ENCODE data around the gene OXSR1. TPM values are rescaled to one million over a fixed set of nuclear protein-coding genes. Genes with fewer than 3 reads are reported as not detected.

The OXSR1 gene
- total and polyA plus RNA-seq, 10 of the 15 experiments (the other 5 are each of a cell fraction or from before 2014, with no cell fraction given), result 12.4 to 54.6 (median 35.7) TPM

DNA sequence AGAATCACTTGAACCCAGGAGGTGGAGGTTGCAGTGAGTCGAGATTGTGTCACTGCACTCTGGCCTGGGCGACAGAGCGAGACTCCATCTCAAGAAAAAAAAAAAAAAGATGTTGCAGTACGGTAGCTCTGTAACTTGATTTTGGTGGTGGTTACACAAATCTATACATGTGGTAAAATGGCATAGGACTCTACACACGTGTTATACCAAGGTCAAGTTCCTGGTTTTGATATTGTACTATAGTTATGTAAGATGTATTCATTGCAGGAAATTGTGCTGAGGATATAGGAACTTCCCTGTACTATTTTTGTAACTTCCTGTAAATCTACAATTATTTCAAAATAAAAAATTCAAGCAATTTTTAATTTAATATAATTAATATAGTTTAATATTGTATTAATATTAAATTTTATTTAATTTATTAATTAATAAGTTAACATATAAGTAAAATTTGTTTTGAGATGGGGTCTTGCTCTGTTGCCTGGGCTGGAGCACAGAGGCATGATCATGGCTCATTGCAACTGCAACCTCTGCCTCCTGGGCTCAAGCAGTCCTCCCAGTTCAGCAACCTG is 16.9 kb upstream of the OXSR1 start:
- ChIA-PET CTCF (interaction anchor here (1.0 to 1.2 kb wide), 2 partner anchors 9 to 16 kb away, joined by 3 to 5 read pairs; no protein-coding TSS in a partner anchor), RAD21 (ENCODE audit: unreplicated experiment) (interaction anchor here (0.6 kb wide), 1 partner anchor 525 kb away, joined by 3 read pairs; no protein-coding TSS in a partner anchor), SMC1A (ENCODE audit: uncharacterized antibody, unreplicated experiment) (interaction anchor here (9.6 kb wide), 1 partner anchor 17 kb away, joined by 64 read pairs; the partner anchor contains the start of gene OXSR1), POLR2A (interaction anchor here (0.7 to 2.2 kb wide), 3 partner anchors 9 to 11 kb away, joined by 3 to 10 read pairs (median 4); partner anchors contain the start of gene ACAA1)
- FAIRE-seq (no peak), ATAC-seq (no peak), DNase-seq (ENCODE audit: low read depth, low spot score) (no peak)
- Histone ChIP-seq H3K4me2 (ENCODE audit: control insufficient read depth, insufficient read depth) (no peak overlapping the region), H3K9ac (ENCODE audit: control insufficient read depth, insufficient read depth, low read length) (no peak overlapping the region), H3K36me3 (ENCODE audit: control insufficient read depth in 2 of 2, insufficient read depth in 2 of 2, low read length in 1 of 2) (no peaks in the 10 kb centered on the region), H3K9me3 (replicated peaks; ENCODE audit: control insufficient read depth, insufficient read depth, low read length) (peaks cover 9% of the 10 kb centered on the region; the same call in 2 of the 3 replicates), H2AFZ (ENCODE audit: control insufficient read depth, low read depth, low read length) (no peak overlapping the region), H3K79me2 (ENCODE audit: control insufficient read depth, insufficient read depth, low read length) (no peaks in the 10 kb centered on the region), H3K27me3 (replicated peaks in 1 of 2; ENCODE audit: control insufficient read depth in 2 of 2, insufficient read depth in 2 of 2, low read length in 1 of 2) (no peaks in the 10 kb centered on the region), H3K27ac (ENCODE audit: control insufficient read depth, insufficient read depth) (no peak overlapping the region), H3K4me3 (no peak overlapping the region), H4K20me1 (ENCODE audit: control insufficient read depth, insufficient read depth) (no peaks in the 10 kb centered on the region), H3K4me1 (ENCODE audit: control insufficient read depth, insufficient read depth, low read length) (peaks cover 14% of the 10 kb centered on the region)
- in situ Hi-C loops (cut with MboI) (no loop called here), intact Hi-C loops (cut with micrococcal nuclease; ENCODE audit: unreplicated experiment) (no loop called here)
- 60% methylated on average over 5 of the region's 5 CpGs for WGBS (ENCODE audit: insufficient coverage, insufficient replicate concordance, low lambda C conversion rate, missing lambda C conversion rate)
- TF ChIP-seq IKZF2 (IDR thresholded peaks at IDR 0.05) (no peak), ZNF24 (IDR thresholded peaks at IDR 0.05) (no peak), SPI1 (IDR thresholded peaks at IDR 0.05; ENCODE audit: borderline replicate concordance, insufficient read depth, low read depth, low read length) (no peak), BCLAF1 (IDR thresholded peaks at IDR 0.05) (no peak), SREBF1 (IDR thresholded peaks at IDR 0.05; ENCODE audit: low read length) (no peak), CREB1 (IDR thresholded peaks at IDR 0.05; ENCODE audit: low read depth) (no peak), ATF7 (IDR thresholded peaks at IDR 0.05; ENCODE audit: low read depth) (no peak), FOXK2 (IDR thresholded peaks at IDR 0.05) (no peak), PAX5 (IDR thresholded peaks at IDR 0.05; ENCODE audit: borderline replicate concordance, low read depth, low read length) (no peak), ZNF622 (IDR thresholded peaks at IDR 0.05) (no peak)
- TF ChIP-seq, protein P1, sequence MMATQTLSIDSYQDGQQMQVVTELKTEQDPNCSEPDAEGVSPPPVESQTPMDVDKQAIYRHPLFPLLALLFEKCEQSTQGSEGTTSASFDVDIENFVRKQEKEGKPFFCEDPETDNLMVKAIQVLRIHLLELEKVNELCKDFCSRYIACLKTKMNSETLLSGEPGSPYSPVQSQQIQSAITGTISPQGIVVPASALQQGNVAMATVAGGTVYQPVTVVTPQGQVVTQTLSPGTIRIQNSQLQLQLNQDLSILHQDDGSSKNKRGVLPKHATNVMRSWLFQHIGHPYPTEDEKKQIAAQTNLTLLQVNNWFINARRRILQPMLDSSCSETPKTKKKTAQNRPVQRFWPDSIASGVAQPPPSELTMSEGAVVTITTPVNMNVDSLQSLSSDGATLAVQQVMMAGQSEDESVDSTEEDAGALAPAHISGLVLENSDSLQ (IDR thresholded peaks at IDR 0.05), result no peak
- BruUV-seq (replicated peaks), result no TSS peak

Measured in GM12878 (cell line).